Osteocyte (in vitro differentiated cells): Measurements from ENCODE around the gene NKX6-2. TPM values are rescaled to one million over a fixed set of nuclear protein-coding genes. Genes with fewer than 3 reads are reported as not detected.

Experiments used
- DNase-seq: peaks from one replicate; pipeline ENCODE4 v3.0.0; 2021; ENCODE audit warnings: mixed read lengths; ENCODE audit not compliant: unreplicated experiment; ENCODE audit errors: extremely low spot score
- H3K27ac Mint-ChIP-seq: one replicate; pipeline ENCODE4 v1.8.0; 2021; ENCODE audit warnings: mild to moderate bottlenecking, mixed read lengths; ENCODE audit not compliant: unreplicated experiment
- H3K27me3 Mint-ChIP-seq: one replicate; pipeline ENCODE4 v1.8.0; 2021; ENCODE audit warnings: mixed read lengths; ENCODE audit not compliant: unreplicated experiment
- H3K36me3 Mint-ChIP-seq: one replicate; pipeline ENCODE4 v1.8.0; 2021; ENCODE audit warnings: mixed read lengths; ENCODE audit not compliant: unreplicated experiment
- H3K4me1 Mint-ChIP-seq: one replicate; pipeline ENCODE4 v1.8.0; 2021; ENCODE audit warnings: mixed read lengths; ENCODE audit not compliant: unreplicated experiment
- H3K4me3 Mint-ChIP-seq: one replicate; pipeline ENCODE4 v1.8.0; 2021; ENCODE audit warnings: mild to moderate bottlenecking, moderate library complexity, mixed read lengths; ENCODE audit not compliant: unreplicated experiment
- H3K9me3 Mint-ChIP-seq: one replicate; pipeline ENCODE4 v1.8.0; 2021; ENCODE audit warnings: mixed read lengths; ENCODE audit not compliant: unreplicated experiment
- total RNA-seq: library from RNA; stranded (reverse); gene quantifications from 2 replicates; pipeline ENCODE4 v1.2.1, GENCODE V29; 2021
- TF ChIP-seq, protein P1 (sequence below): fragments of 200-600 bp; sonication (generic); IDR thresholded peaks from 2 replicates; pipeline ENCODE4 v1.5.0; 2021; ENCODE audit warnings: antibody characterized with exemption, mild to moderate bottlenecking, moderate library complexity

NKX6-2 gene
- total RNA-seq, 1 donor from 2014 or later: not detected

DNA sequence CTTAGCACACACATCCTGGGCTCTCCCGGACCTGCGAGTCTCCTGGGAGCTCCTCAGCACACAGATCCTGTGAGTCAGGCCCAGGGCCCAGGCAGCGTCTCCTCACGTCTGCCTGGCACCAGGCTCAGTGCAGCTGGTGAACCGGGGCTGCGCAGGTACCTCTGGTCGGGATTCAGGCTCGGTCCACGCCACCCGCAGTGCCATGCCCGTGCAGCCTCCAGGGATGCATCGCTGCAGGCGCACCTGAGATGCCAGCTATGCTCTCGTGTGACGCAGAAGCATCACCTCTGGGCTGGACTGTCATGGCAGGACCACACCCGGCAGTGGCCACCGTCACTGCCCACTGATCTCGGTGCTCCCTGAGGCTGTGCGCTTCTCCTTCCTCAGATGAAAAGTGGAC, 52.0 kb downstream of the NKX6-2 start:
- Mint-ChIP-seq H3K27ac (no peak overlapping the region), H3K36me3 (no peaks in the 10 kb centered on the region), H3K27me3 (no peaks in the 10 kb centered on the region), H3K4me1 (no peaks in the 10 kb centered on the region), H3K4me3 (no peak overlapping the region), H3K9me3 (no peaks in the 10 kb centered on the region)
- DNase-seq: no peak
- TF ChIP-seq, protein P1, sequence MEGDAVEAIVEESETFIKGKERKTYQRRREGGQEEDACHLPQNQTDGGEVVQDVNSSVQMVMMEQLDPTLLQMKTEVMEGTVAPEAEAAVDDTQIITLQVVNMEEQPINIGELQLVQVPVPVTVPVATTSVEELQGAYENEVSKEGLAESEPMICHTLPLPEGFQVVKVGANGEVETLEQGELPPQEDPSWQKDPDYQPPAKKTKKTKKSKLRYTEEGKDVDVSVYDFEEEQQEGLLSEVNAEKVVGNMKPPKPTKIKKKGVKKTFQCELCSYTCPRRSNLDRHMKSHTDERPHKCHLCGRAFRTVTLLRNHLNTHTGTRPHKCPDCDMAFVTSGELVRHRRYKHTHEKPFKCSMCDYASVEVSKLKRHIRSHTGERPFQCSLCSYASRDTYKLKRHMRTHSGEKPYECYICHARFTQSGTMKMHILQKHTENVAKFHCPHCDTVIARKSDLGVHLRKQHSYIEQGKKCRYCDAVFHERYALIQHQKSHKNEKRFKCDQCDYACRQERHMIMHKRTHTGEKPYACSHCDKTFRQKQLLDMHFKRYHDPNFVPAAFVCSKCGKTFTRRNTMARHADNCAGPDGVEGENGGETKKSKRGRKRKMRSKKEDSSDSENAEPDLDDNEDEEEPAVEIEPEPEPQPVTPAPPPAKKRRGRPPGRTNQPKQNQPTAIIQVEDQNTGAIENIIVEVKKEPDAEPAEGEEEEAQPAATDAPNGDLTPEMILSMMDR: no peak

Other genes with a start within 250 kb of the NKX6-2 start
- gene INPP5A, start 248.4 kb downstream of the NKX6-2 start, total RNA-seq: 35.0 and 36.4 TPM in 2 replicates
- 0.50 and 0.56 TPM in 2 replicates for gene CFAP46, start 156.4 kb upstream of the NKX6-2 start, total RNA-seq